PC-9 (cell line): ENCODE data around the gene TTBK2.

Experiments used
- CTCF ChIP-seq: fragments of 200-600 bp; sonication (generic); conservative IDR thresholded peaks from 2 replicates; pipeline ENCODE4 v1.6.1; 2017; ENCODE audit warnings: mixed run types, antibody characterized with exemption, mild to moderate bottlenecking, moderate library complexity
- EZH2 ChIP-seq: fragments of 200-600 bp; sonication (generic); IDR thresholded peaks from 2 replicates; pipeline ENCODE4 v1.8.0; 2017; ENCODE audit warnings: antibody characterized with exemption, low read depth

DNA sequence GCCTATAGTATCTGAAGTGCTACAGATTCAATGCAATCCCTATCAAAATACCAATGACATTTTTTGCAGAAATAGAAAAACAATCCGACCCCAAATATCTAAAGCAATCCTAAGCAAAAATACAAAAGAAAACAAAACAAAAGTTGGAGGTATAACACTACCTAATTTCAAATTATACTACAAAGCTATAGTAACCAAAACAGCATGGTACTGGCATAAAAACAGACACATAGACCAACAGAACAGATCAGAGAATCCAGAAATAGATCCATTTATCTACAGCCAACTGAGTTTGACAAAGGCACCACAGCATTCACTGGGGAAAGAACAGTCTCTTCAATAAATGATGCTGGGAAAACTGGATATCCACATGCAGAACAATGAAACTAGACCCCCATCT is 159.8 kb downstream of the TTBK2 start:
- TF ChIP-seq CTCF (no peak), EZH2 (no peak)
